ENCODE results near the gene CACNA1F. TPM values are rescaled to one million over a fixed set of nuclear protein-coding genes. Genes with fewer than 3 reads are reported as not detected.

The CACNA1F gene
- total RNA-seq, 1 experiment from 2014 or later: not detected

DNA sequence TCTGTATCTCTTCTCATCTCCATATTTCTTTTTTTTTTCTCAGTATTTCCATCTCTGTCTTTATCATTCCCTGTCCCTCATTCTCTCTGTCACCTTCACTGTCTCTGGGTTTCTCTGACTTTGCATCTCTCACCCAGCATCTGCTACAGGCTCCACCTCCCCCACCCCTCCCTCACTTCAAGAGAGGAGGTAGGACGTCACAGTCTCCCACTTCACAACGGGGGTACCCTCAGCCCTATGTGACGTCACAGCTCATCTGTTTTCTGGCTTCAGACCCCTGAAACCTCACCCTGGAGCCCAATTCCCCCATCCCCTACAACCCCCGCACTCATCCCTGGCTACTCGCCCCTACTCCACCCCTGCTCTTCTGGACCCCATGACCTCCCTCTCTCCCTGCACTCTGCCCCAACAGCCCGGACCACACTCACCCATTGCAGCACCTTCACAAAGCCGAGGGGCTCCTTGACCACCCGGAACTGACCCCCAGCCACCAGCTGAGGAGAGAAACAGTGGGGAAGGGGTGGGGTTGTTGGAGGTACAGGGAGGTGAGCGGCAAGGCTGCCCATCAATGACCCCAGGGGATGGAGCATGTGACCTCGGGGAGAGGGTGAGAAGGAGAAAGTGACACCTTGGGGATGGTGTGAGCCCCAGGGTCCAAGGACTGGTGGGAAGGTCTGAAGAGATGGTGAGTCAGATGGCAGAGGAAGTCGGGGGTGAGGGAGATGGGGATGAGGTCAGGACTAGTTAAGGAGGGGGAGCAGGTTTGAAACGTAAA is 34.4 kb downstream of the CACNA1F start:
- no TSS peak for BruUV-seq (replicated peaks)
- ATAC-seq (no peak), DNase-seq (ENCODE audit: low read depth, low spot score) (no peak)
- H3K27ac ChIP-seq (ENCODE audit: low read length): no peak overlapping the region
- TF ChIP-seq, protein P1, sequence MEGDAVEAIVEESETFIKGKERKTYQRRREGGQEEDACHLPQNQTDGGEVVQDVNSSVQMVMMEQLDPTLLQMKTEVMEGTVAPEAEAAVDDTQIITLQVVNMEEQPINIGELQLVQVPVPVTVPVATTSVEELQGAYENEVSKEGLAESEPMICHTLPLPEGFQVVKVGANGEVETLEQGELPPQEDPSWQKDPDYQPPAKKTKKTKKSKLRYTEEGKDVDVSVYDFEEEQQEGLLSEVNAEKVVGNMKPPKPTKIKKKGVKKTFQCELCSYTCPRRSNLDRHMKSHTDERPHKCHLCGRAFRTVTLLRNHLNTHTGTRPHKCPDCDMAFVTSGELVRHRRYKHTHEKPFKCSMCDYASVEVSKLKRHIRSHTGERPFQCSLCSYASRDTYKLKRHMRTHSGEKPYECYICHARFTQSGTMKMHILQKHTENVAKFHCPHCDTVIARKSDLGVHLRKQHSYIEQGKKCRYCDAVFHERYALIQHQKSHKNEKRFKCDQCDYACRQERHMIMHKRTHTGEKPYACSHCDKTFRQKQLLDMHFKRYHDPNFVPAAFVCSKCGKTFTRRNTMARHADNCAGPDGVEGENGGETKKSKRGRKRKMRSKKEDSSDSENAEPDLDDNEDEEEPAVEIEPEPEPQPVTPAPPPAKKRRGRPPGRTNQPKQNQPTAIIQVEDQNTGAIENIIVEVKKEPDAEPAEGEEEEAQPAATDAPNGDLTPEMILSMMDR (IDR thresholded peaks at IDR 0.05): no peak
- TF ChIP-seq SIN3A (IDR thresholded peaks at IDR 0.05; ENCODE audit: borderline replicate concordance, insufficient read depth, low read depth, low read length) (no peak), POLR2AphosphoS5 (IDR thresholded peaks at IDR 0.05; ENCODE audit: low read depth, low read length) (no peak), TCF7L2 (IDR thresholded peaks at IDR 0.05; ENCODE audit: low read depth, low read length) (no peak)
- TF ChIP-seq, protein P2, sequence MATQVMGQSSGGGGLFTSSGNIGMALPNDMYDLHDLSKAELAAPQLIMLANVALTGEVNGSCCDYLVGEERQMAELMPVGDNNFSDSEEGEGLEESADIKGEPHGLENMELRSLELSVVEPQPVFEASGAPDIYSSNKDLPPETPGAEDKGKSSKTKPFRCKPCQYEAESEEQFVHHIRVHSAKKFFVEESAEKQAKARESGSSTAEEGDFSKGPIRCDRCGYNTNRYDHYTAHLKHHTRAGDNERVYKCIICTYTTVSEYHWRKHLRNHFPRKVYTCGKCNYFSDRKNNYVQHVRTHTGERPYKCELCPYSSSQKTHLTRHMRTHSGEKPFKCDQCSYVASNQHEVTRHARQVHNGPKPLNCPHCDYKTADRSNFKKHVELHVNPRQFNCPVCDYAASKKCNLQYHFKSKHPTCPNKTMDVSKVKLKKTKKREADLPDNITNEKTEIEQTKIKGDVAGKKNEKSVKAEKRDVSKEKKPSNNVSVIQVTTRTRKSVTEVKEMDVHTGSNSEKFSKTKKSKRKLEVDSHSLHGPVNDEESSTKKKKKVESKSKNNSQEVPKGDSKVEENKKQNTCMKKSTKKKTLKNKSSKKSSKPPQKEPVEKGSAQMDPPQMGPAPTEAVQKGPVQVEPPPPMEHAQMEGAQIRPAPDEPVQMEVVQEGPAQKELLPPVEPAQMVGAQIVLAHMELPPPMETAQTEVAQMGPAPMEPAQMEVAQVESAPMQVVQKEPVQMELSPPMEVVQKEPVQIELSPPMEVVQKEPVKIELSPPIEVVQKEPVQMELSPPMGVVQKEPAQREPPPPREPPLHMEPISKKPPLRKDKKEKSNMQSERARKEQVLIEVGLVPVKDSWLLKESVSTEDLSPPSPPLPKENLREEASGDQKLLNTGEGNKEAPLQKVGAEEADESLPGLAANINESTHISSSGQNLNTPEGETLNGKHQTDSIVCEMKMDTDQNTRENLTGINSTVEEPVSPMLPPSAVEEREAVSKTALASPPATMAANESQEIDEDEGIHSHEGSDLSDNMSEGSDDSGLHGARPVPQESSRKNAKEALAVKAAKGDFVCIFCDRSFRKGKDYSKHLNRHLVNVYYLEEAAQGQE (IDR thresholded peaks at IDR 0.05; ENCODE audit: insufficient read depth in 1 of 2, low read depth in 2 of 2, low read length in 1 of 2): no peak
- H3K36me3 ChIP-seq (ENCODE audit: control insufficient read depth, insufficient read depth, low read length): no peaks in the 10 kb centered on the region
- H3K4me3 ChIP-seq (ENCODE audit: low read depth in 2 of 2, low read length in 2 of 2): no peak overlapping the region
- no peaks in the 10 kb centered on the region for H3K27me3 ChIP-seq (ENCODE audit: control insufficient read depth, insufficient read depth, low read length)
- in situ Hi-C loops (cut with HindIII; ENCODE audit: low pct_unique_long_range_greater_than_20kb, low sequenced_read_pairs) (no loop called here), intact Hi-C loops (cut with micrococcal nuclease; ENCODE audit: unreplicated experiment) (no loop called here)
- H3K4me1 ChIP-seq (ENCODE audit: control insufficient read depth, insufficient read depth, low read length): peaks cover 7% of the 10 kb centered on the region; the same call in 1 of the 2 replicates
- ChIA-PET CTCF (no interaction called here), POLR2A (no interaction called here)
- H3K9me3 ChIP-seq (ENCODE audit: control insufficient read depth, insufficient read depth, low read depth, low read length): no peaks in the 10 kb centered on the region

DNA sequence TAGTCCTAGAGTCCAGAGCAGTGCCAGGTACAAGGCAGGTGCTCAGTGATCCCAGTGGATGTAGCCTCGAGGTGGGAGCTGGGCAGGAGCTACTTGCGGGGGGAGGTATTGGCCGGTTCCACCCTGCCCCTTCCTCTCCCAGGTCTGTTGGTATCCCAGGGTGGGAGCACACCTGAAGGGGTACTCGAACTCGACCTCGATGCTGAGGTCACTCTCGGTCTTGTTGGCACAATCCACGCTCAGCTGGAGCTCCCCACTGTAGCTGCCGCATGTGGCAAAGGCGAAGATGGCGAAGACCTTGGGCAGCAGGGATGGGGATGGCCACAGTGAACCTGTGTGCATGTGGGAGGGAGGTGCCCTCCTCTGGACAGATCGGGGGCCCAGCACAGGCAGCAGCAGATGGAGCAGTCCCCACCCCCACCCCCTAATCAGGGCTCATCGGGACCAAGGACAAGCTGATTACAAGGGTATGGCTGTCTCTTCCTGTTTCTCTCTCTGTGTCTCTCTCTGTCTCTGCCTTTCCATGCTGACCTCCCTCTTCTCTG is 35.5 kb downstream of the CACNA1F start:
- no peak for ATAC-seq
- Histone ChIP-seq H3K4me3 (ENCODE audit: low read depth in 2 of 2, low read length in 2 of 2) (no peak overlapping the region), H3K9me3 (ENCODE audit: control insufficient read depth, insufficient read depth, low read depth, low read length) (no peaks in the 10 kb centered on the region), H3K36me3 (ENCODE audit: control insufficient read depth, insufficient read depth, low read length) (no peaks in the 10 kb centered on the region), H3K4me1 (ENCODE audit: control insufficient read depth, insufficient read depth, low read length) (peaks cover 7% of the 10 kb centered on the region; the same call in 1 of the 2 replicates), H3K27me3 (ENCODE audit: control insufficient read depth, insufficient read depth, low read length) (no peaks in the 10 kb centered on the region), H3K27ac (ENCODE audit: low read length) (no peak overlapping the region)
- in situ Hi-C loops (cut with HindIII; ENCODE audit: low pct_unique_long_range_greater_than_20kb, low sequenced_read_pairs): no loop called here
- no TSS peak for BruUV-seq (replicated peaks)
- ChIA-PET POLR2A (interaction anchor here (0.6 kb wide), 1 partner anchor 26 kb away, joined by 8 read pairs; the partner anchor contains the start of gene PLP2), CTCF (no interaction called here)
- TF ChIP-seq, protein P1 (IDR thresholded peaks at IDR 0.05): no peak
- no peak for TF ChIP-seq SIN3A (IDR thresholded peaks at IDR 0.05; ENCODE audit: borderline replicate concordance, insufficient read depth, low read depth, low read length)
- TF ChIP-seq POLR2AphosphoS5 (IDR thresholded peaks at IDR 0.05; ENCODE audit: low read depth, low read length): no peak
- TF ChIP-seq, protein P2 (IDR thresholded peaks at IDR 0.05; ENCODE audit: insufficient read depth in 1 of 2, low read depth in 2 of 2, low read length in 1 of 2): no peak
- no peak for TF ChIP-seq TCF7L2 (IDR thresholded peaks at IDR 0.05; ENCODE audit: low read depth, low read length)
- no peak for DNase-seq (ENCODE audit: low read depth, low spot score)
- intact Hi-C loops (cut with micrococcal nuclease; ENCODE audit: unreplicated experiment): no loop called here
